B cell (primary cell): Measurements from ENCODE around the gene AOC3.

ENCODE experiments used
- EZH2 ChIP-seq: IDR thresholded peaks from 2 replicates; pipeline ENCODE4 v1.6.1; 2012; ENCODE audit warnings: borderline replicate concordance, low read depth, mild to moderate bottlenecking, moderate library complexity, low read length; ENCODE audit not compliant: insufficient read depth, poor library complexity, severe bottlenecking
- TF ChIP-seq, protein P1 (sequence below): fragments of 200-600 bp; IDR thresholded peaks from one replicate; pipeline ENCODE4 v1.8.0; 2022; ENCODE audit warnings: antibody characterized with exemption, mild to moderate bottlenecking

DNA sequence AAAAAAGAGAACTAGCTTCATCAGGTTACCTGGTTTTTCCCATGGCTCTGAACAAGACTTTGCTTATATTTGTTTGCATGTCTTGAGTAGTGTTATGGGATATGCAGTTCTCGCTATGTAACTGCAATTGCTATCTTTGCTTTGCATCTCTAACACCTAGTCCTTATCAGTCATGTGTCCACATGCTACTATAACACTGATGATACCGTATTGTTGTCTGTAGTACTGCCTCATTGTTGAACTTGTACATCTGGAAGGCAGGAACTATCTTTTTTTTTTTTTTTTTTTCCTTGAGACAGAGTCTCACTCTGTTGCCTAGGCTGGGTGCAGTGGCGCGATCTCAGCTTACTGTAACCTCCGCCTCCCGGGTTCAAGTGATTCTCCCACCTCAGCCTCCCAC lies 15.3 kb upstream of the AOC3 start:
- no peak for TF ChIP-seq EZH2
- TF ChIP-seq, protein P1, sequence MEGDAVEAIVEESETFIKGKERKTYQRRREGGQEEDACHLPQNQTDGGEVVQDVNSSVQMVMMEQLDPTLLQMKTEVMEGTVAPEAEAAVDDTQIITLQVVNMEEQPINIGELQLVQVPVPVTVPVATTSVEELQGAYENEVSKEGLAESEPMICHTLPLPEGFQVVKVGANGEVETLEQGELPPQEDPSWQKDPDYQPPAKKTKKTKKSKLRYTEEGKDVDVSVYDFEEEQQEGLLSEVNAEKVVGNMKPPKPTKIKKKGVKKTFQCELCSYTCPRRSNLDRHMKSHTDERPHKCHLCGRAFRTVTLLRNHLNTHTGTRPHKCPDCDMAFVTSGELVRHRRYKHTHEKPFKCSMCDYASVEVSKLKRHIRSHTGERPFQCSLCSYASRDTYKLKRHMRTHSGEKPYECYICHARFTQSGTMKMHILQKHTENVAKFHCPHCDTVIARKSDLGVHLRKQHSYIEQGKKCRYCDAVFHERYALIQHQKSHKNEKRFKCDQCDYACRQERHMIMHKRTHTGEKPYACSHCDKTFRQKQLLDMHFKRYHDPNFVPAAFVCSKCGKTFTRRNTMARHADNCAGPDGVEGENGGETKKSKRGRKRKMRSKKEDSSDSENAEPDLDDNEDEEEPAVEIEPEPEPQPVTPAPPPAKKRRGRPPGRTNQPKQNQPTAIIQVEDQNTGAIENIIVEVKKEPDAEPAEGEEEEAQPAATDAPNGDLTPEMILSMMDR: no peak
